Pancreas (tissue), 10 donors: Measurements from ENCODE around the gene PKP4. TPM values are rescaled to one million over a fixed set of nuclear protein-coding genes. Genes with fewer than 3 reads are reported as not detected.

Source experiments
- ATAC-seq, 4 donors: fragments of 200-7000 bp; cut with Tn5 transposase; one replicate each; pipeline versions ENCODE4 v1.8.0 to v1.9.1; 2020; ENCODE audit warnings: mild to moderate bottlenecking in 4 of 4, moderate library complexity in 4 of 4
- DNase-seq, 6 donors: peaks; one replicate each; pipeline ENCODE4 v3.0.0-alpha.2; 2020
- FAIRE-seq: peaks from 2 replicates; lab custom pipeline; 2012; peaks lifted over from hg19 to GRCh38; lab: Jason Lieb, UNC
- H3K27ac ChIP-seq, 4 donors: fragments of 200-600 bp; sonication (generic); 1 replicate in 3 of 4; 2 replicates in 1 of 4; pipeline versions ENCODE4 v1.5.0 to v1.8.0; 2020
- H3K27me3 ChIP-seq, 4 donors: fragments of 200-600 bp; one replicate each; pipeline ENCODE4 v1.8.0; 2021
- H3K36me3 ChIP-seq, 3 donors: fragments of 200-600 bp; sonication (generic) in 1 of 3; one replicate each; pipeline versions ENCODE4 v1.5.0 to v1.8.0; 2020 to 2021
- H3K4me1 ChIP-seq, 3 donors: fragments of 200-600 bp; one replicate each; pipeline ENCODE4 v1.8.0; 2021
- H3K4me3 ChIP-seq, 4 donors: fragments of 200-600 bp; sonication (generic) in 2 of 4; one replicate each; pipeline versions ENCODE4 v1.5.0 to v1.8.0; 2020 to 2021
- H3K9me3 ChIP-seq, 4 donors: fragments of 200-600 bp; one replicate each; pipeline ENCODE4 v1.8.0; 2021
- WGBS, 2 donors: extraction: QIAGEN DNeasy Blood & Tissue Kit; methylation state at CpG; one replicate each; pipeline ENCODE4 v1.1.7; 2013; 5-methylcytosine and 5-hydroxymethylcytosine counted together
- intact Hi-C, 3 donors: fragments of 100-400 bp; cut with DNase I; formaldehyde crosslinking; loops; one replicate each; pipeline versions ENCODE4 v1.11.1 to v1.14.2; 2022
- polyA plus RNA-seq, 2 donors: library from polyadenylated mRNA; stranded (reverse); fragments of 200-250 nt; gene quantifications; one replicate each; pipeline ENCODE4 v1.2.3, GENCODE V29; 2013
- total RNA-seq, 6 donors: library from RNA; stranded (reverse); fragmentation: NEBNext Ultra II Directional in 4 of 6; extraction: Animal tissue kit (Norgen Biotek cat#: 25700) in 4 of 6; gene quantifications; one replicate each; pipeline versions ENCODE4 v1.2.1 to v1.2.4, GENCODE V29; 2021 to 2023
- TF ChIP-seq, protein P1 (sequence below), 4 donors: fragments of 200-600 bp; sonication (generic) in 3 of 4; IDR thresholded peaks; one replicate each; pipeline versions ENCODE4 v1.5.0 to v1.8.0; 2021; ENCODE audit warnings: antibody characterized with exemption in 4 of 4
- donor health status: healthy with polysubstance abuse.
- donor health status: DM: no; HTN: no; CAD: no; lungs with moderate emphysema.
- donor health status: DM: no; HTN: no; CAD: no.
- donor health status: control.
- donor health status: control.
- donor health status: Bipolar disorder and iron deficiency.
- donor health status: DM: yes; HTN: yes; CAD: no.
- donor health status: DM: no; HTN: no; CAD: no.
- donor health status: DM: no; HTN: no; CAD: no.
- donor health status: DM: yes; HTN: yes; CAD: no.

Gene PKP4
- total and polyA plus RNA-seq, 8 donors: 20.4 to 46.2 (median 28.8) TPM

DNA sequence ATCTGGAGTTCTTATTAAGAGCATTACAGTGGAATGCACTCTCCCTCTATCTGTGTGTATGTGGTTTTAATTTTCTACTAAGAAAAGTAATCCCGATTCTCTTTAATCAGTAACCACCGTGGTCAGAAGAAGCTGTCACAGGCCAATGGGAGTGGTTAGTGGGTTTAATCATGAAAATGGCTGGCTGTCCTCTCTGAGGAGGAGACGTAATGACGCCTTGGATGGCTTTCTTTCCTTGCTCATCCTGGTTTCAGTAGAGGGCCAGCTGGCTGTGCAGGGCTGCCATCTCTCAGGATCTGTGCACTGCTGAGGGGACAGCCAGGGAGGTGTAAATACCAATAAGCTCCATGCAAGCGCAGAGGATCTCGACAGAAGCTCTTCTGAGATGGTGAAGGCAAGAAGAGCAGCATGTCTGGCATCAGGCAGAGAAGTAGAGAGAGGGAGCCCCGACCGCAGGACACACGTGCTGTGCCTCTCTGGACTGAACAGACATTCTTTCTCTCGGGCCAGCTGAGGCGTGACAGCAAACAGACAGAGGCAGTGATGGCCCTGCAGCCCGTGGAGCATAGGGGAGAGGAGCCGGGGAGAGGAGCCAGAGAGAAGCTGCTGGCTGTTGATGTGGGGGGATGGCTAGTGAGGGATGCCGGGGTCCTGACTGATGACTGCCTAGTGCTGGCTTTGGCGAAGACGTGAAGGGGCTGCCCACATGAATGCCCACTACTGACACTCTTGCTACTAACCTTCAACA, 273.3 kb downstream of the PKP4 start:
- no peak for ATAC-seq
- no peak for DNase-seq
- no peak for FAIRE-seq
- Histone ChIP-seq H3K36me3 (no peaks in the 10 kb centered on the region), H3K4me1 (peaks cover 0 to under 1% (median 0%) of the 10 kb centered on the region in 3 donors), H3K9me3 (no peaks in the 10 kb centered on the region), H3K4me3 (no peak overlapping the region), H3K27me3 (no peaks in the 10 kb centered on the region), H3K27ac (no peak overlapping the region)
- WGBS, 2 donors: 81 to 85% methylated on average over 16 of the region's 16 CpGs
- intact Hi-C loops: no loop called here
- TF ChIP-seq, protein P1, sequence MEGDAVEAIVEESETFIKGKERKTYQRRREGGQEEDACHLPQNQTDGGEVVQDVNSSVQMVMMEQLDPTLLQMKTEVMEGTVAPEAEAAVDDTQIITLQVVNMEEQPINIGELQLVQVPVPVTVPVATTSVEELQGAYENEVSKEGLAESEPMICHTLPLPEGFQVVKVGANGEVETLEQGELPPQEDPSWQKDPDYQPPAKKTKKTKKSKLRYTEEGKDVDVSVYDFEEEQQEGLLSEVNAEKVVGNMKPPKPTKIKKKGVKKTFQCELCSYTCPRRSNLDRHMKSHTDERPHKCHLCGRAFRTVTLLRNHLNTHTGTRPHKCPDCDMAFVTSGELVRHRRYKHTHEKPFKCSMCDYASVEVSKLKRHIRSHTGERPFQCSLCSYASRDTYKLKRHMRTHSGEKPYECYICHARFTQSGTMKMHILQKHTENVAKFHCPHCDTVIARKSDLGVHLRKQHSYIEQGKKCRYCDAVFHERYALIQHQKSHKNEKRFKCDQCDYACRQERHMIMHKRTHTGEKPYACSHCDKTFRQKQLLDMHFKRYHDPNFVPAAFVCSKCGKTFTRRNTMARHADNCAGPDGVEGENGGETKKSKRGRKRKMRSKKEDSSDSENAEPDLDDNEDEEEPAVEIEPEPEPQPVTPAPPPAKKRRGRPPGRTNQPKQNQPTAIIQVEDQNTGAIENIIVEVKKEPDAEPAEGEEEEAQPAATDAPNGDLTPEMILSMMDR (IDR thresholded peaks at IDR 0.05): no peak

DNA sequence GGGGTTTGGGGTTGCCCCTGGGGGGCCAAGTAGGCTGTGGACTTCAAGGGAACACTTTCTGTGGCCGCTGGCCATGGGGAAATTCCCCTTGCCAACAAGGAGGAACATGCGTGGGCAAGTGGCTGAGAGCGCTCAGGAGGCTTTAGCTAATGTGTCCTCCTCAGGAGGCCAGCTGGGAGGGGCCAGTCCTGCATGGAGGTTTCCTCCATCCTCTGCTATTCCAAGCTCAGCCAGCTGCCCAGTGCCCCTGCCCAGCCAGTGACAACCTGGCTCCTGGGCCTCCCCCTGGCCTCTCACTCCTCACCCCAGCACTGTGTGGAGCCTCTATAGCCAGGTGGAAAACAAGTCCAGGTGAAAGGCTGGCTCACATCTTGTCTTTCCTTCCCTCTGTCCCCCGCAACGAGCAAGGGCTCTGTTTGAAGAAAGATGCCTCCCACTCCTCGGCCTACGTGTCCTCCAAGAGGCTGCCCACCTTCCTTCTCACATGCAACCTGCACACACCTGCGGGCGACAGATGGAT, 273.9 kb downstream of the PKP4 start:
- H3K4me1 ChIP-seq: no peaks in the 10 kb centered on the region
- no peak for ATAC-seq
- H3K9me3 ChIP-seq: no peaks in the 10 kb centered on the region
- intact Hi-C loops: no loop called here
- TF ChIP-seq, protein P1 (IDR thresholded peaks at IDR 0.05): no peak
- H3K27me3 ChIP-seq: no peaks in the 10 kb centered on the region
- H3K4me3 ChIP-seq: no peak overlapping the region
- FAIRE-seq: no peak
- WGBS, 2 donors: 88 to 94% methylated on average over 9 of the region's 9 CpGs
- H3K27ac ChIP-seq: no peak overlapping the region
- DNase-seq: no peak
- H3K36me3 ChIP-seq: no peaks in the 10 kb centered on the region

DNA sequence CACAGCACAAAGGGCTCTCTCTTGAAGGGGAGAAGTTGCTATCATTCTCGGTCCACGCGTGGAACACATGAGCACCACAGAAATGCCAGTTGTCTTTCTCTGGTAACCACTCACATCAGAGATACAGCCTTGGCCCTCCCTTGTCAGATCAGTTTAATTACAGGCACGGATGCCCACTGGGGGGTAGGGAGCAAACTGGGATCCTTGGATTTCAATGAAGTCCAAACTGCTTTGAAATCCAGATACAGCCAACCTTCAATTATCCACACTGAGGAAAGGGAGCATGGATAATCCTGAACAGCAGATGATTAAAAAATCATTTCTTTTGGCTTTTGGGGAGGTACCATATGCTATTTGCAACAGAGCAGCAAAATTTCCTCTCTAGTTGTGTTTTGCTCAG, 274.6 kb downstream of the PKP4 start:
- H3K27ac ChIP-seq: no peak overlapping the region
- ATAC-seq (no peak), FAIRE-seq (no peak), DNase-seq (no peak)
- WGBS, 2 donors: 87 to 89% methylated on average over 4 of the region's 4 CpGs
- no peak overlapping the region for H3K4me3 ChIP-seq
- H3K36me3 ChIP-seq: no peaks in the 10 kb centered on the region
- intact Hi-C loops: no loop called here
- no peaks in the 10 kb centered on the region for H3K4me1 ChIP-seq
- H3K9me3 ChIP-seq: no peaks in the 10 kb centered on the region
- no peaks in the 10 kb centered on the region for H3K27me3 ChIP-seq
- TF ChIP-seq, protein P1 (IDR thresholded peaks at IDR 0.05): no peak

Other genes with a start within 250 kb of the PKP4 start
- gene CCDC148, start 199 bp upstream of the PKP4 start, total RNA-seq: 1 to 10 TPM in 3 of 6 donors, under 1 TPM in 3; 0.38 to 1.5 (median 0.79) TPM
- 1 to 10 TPM in 1 of 2 donors, under 1 TPM in 1; 0.57 to 1.3 TPM for gene CCDC148, start 199 bp upstream of the PKP4 start, polyA plus RNA-seq